Activated CD8-positive, alpha-beta memory T cell treated with anti-CD3 and anti-CD28 coated beads, Interleukin-2, amount 10 ng/mL, durations not matched to agents 7 days and 5 days (primary cell): Measurements from ENCODE around the gene MRPL55. TPM values are rescaled to one million over a fixed set of nuclear protein-coding genes. Genes with fewer than 3 reads are reported as not detected.

Experiments
- ATAC-seq: fragments of 150-1000 bp; cut with Tn5 transposase; one replicate; pipeline ENCODE4 v1.10.0; 2021; ENCODE audit warnings: moderate library complexity
- CTCF ChIA-PET: fragments of 350-600 bp; sonication (Branson Sonifier 250); formaldehyde crosslinking; loops from one replicate; lab custom pipeline; 2021; ENCODE audit warnings: antibody characterized with exemption; lab: Charles Lee
- DNase-seq: peaks from one replicate; pipeline ENCODE4 v3.0.0-alpha.2; 2020
- H3K27ac Mint-ChIP-seq: one replicate; pipeline ENCODE4 v1.8.0; 2021; ENCODE audit warnings: mild to moderate bottlenecking, mixed read lengths
- H3K27me3 Mint-ChIP-seq: one replicate; pipeline ENCODE4 v1.8.0; 2021; ENCODE audit warnings: mixed read lengths
- H3K36me3 Mint-ChIP-seq: one replicate; pipeline ENCODE4 v1.8.0; 2021; ENCODE audit warnings: mild to moderate bottlenecking, mixed read lengths
- H3K4me1 Mint-ChIP-seq: one replicate; pipeline ENCODE4 v1.8.0; 2021; ENCODE audit warnings: mixed read lengths
- H3K4me3 Mint-ChIP-seq: one replicate; pipeline ENCODE4 v1.8.0; 2021; ENCODE audit warnings: mild to moderate bottlenecking, moderate library complexity, mixed read lengths
- H3K9me3 Mint-ChIP-seq: one replicate; pipeline ENCODE4 v1.8.0; 2022; ENCODE audit warnings: low read depth, mixed read lengths
- total RNA-seq, 2 experiments: library from RNA; stranded (reverse); gene quantifications; one replicate each; pipeline ENCODE4 v1.2.3, GENCODE V29; 2021

MRPL55 gene
- total RNA-seq, 2 experiments from 2014 or later: 51.9 to 56.4 TPM

- Mint-ChIP-seq H3K27me3 (no peaks in the 10 kb centered on the region), H3K4me1 (peaks cover 31% of the 10 kb centered on the region)
- CTCF ChIA-PET: interaction anchor here (0.5 to 1.4 kb wide), 4 partner anchors 13 to 365 kb away, joined by 3 to 7 read pairs (median 4); partner anchors contain the start of gene ARF1
These were observed 8.1 kb downstream of the MRPL55 start for GRCh38 chr1:228100822-228101613.

GRCh38 chr1:228099331-228099732 lies 9.8 kb downstream of the MRPL55 start:
- peak overlapping the region; percentile 19 for H3K27ac Mint-ChIP-seq
- DNase-seq: no peak
- H3K9me3 Mint-ChIP-seq: peaks cover 10% of the 10 kb centered on the region
- H3K4me3 Mint-ChIP-seq: no peak overlapping the region
- peaks cover 40% of the 10 kb centered on the region for H3K36me3 Mint-ChIP-seq
- CTCF ChIA-PET: interaction anchor here (0.8 to 1.3 kb wide), 3 partner anchors 10 to 66 kb away, joined by 3 to 7 read pairs (median 4); partner anchors contain the start of gene IBA57
- H3K27me3 Mint-ChIP-seq: no peaks in the 10 kb centered on the region
- ATAC-seq: no peak
- peaks cover 36% of the 10 kb centered on the region for H3K4me1 Mint-ChIP-seq

More at GRCh38 chr1:228100822-228101613, 8.1 kb downstream of the MRPL55 start:
- H3K36me3 Mint-ChIP-seq: peaks cover 24% of the 10 kb centered on the region
- ATAC-seq: no peak
- H3K27ac Mint-ChIP-seq: peak overlapping the region; percentile 73
- peak overlapping the region; percentile 95 for H3K4me3 Mint-ChIP-seq
- no peak for DNase-seq
- H3K9me3 Mint-ChIP-seq: no peaks in the 10 kb centered on the region

GRCh38 chr1:228098323-228098931 lies 10.7 kb downstream of the MRPL55 start:
- Mint-ChIP-seq H3K9me3 (peaks cover 10% of the 10 kb centered on the region), H3K36me3 (peaks cover 46% of the 10 kb centered on the region), H3K27ac (no peak overlapping the region), H3K4me1 (peaks cover 28% of the 10 kb centered on the region), H3K4me3 (no peak overlapping the region), H3K27me3 (no peaks in the 10 kb centered on the region)
- DNase-seq (peak; percentile 34), ATAC-seq (no peak)
- CTCF ChIA-PET: interaction anchor here (0.8 kb wide), 1 partner anchor 32 kb away, joined by 3 read pairs; no protein-coding TSS in a partner anchor

- H3K27ac Mint-ChIP-seq: no peak overlapping the region
- ATAC-seq (no peak), DNase-seq (peak; percentile 39)
- no peaks in the 10 kb centered on the region for H3K27me3 Mint-ChIP-seq
- H3K9me3 Mint-ChIP-seq: peaks cover 10% of the 10 kb centered on the region
- CTCF ChIA-PET: interaction anchor here (0.8 kb wide), 1 partner anchor 33 kb away, joined by 3 read pairs; no protein-coding TSS in a partner anchor
- peaks cover 55% of the 10 kb centered on the region for H3K36me3 Mint-ChIP-seq
- H3K4me3 Mint-ChIP-seq: no peak overlapping the region
- H3K4me1 Mint-ChIP-seq: peaks cover 26% of the 10 kb centered on the region
These were observed 11.6 kb downstream of the MRPL55 start for GRCh38 chr1:228097333-228098081.

GRCh38 chr1:228096416-228097332 lies 12.4 kb downstream of the MRPL55 start:
- CTCF ChIA-PET: no interaction called here
- H3K27ac Mint-ChIP-seq: no peak overlapping the region
- H3K9me3 Mint-ChIP-seq: peaks cover 12% of the 10 kb centered on the region
- no peak for ATAC-seq
- peak; percentile 34 for DNase-seq
- peaks cover 63% of the 10 kb centered on the region for H3K36me3 Mint-ChIP-seq
- no peaks in the 10 kb centered on the region for H3K27me3 Mint-ChIP-seq
- peaks cover 26% of the 10 kb centered on the region for H3K4me1 Mint-ChIP-seq
- H3K4me3 Mint-ChIP-seq: no peak overlapping the region

- Mint-ChIP-seq H3K27ac (no peak overlapping the region), H3K36me3 (peaks cover 71% of the 10 kb centered on the region)
- CTCF ChIA-PET: interaction anchor here (1.2 kb wide), 1 partner anchor 14 kb away, joined by 3 read pairs; the partner anchor contains the start of gene ARF1
These were observed 13.2 kb downstream of the MRPL55 start for GRCh38 chr1:228095938-228096337.

GRCh38 chr1:228095161-228095560 lies 13.9 kb downstream of the MRPL55 start:
- H3K4me3 Mint-ChIP-seq: no peak overlapping the region

More at GRCh38 chr1:228095938-228096337, 13.2 kb downstream of the MRPL55 start:
- Mint-ChIP-seq H3K4me3 (no peak overlapping the region), H3K4me1 (peaks cover 26% of the 10 kb centered on the region), H3K27me3 (no peaks in the 10 kb centered on the region), H3K9me3 (peaks cover 15% of the 10 kb centered on the region)
- ATAC-seq (no peak), DNase-seq (peak; percentile 15)

GRCh38 chr1:228094432-228095016 lies 14.6 kb downstream of the MRPL55 start:
- CTCF ChIA-PET: interaction anchor here (0.6 to 1.2 kb wide), 2 partner anchors 12 to 474 kb away, joined by 3 read pairs; partner anchors contain the start of gene ARF1
- DNase-seq: peak; percentile 25
- Mint-ChIP-seq H3K27ac (no peak overlapping the region), H3K4me3 (no peak overlapping the region), H3K27me3 (no peaks in the 10 kb centered on the region), H3K36me3 (peaks cover 82% of the 10 kb centered on the region), H3K4me1 (peaks cover 39% of the 10 kb centered on the region), H3K9me3 (peaks cover 15% of the 10 kb centered on the region)
- no peak for ATAC-seq

More at GRCh38 chr1:228095161-228095560, 13.9 kb downstream of the MRPL55 start:
- Mint-ChIP-seq H3K36me3 (peaks cover 77% of the 10 kb centered on the region), H3K9me3 (peaks cover 15% of the 10 kb centered on the region), H3K4me1 (peaks cover 33% of the 10 kb centered on the region), H3K27ac (no peak overlapping the region), H3K27me3 (no peaks in the 10 kb centered on the region)
- DNase-seq: no peak
- CTCF ChIA-PET: interaction anchor here (0.6 to 1.2 kb wide), 2 partner anchors 13 to 474 kb away, joined by 3 read pairs; partner anchors contain the start of gene ARF1
- ATAC-seq: no peak

GRCh38 chr1:228093050-228093906 lies 15.8 kb downstream of the MRPL55 start:
- H3K36me3 Mint-ChIP-seq: peaks cover 83% of the 10 kb centered on the region
- H3K4me3 Mint-ChIP-seq: no peak overlapping the region
- no peak overlapping the region for H3K27ac Mint-ChIP-seq
- peaks cover 15% of the 10 kb centered on the region for H3K9me3 Mint-ChIP-seq
- H3K27me3 Mint-ChIP-seq: no peaks in the 10 kb centered on the region
- peaks cover 44% of the 10 kb centered on the region for H3K4me1 Mint-ChIP-seq
- CTCF ChIA-PET: no interaction called here
- ATAC-seq (no peak), DNase-seq (no peak)

- H3K36me3 Mint-ChIP-seq: peaks cover 86% of the 10 kb centered on the region
- H3K27me3 Mint-ChIP-seq: no peaks in the 10 kb centered on the region
- CTCF ChIA-PET: interaction anchor here (1.0 kb wide), 1 partner anchor 74 kb away, joined by 3 read pairs; no protein-coding TSS in a partner anchor
- DNase-seq (no peak), ATAC-seq (no peak)
- peaks cover 50% of the 10 kb centered on the region for H3K4me1 Mint-ChIP-seq
- H3K4me3 Mint-ChIP-seq: no peak overlapping the region
- peaks cover 15% of the 10 kb centered on the region for H3K9me3 Mint-ChIP-seq
- H3K27ac Mint-ChIP-seq: no peak overlapping the region
These were observed 16.6 kb downstream of the MRPL55 start for GRCh38 chr1:228092342-228093049.
